Stimulated activated CD8-positive, alpha-beta memory T cell treated with anti-CD3 and anti-CD28 coated beads, Interleukin-15, amount 100 ng/mL, for 48 hours (primary cell): Measurements from ENCODE around the gene NFE2L2.
A peak's percentile ranks its signal among the peaks of the same experiment; 100 is the strongest.
"Not testable (repeated sequence)": the region's sequence is repeated elsewhere in the genome, so short reads cannot be mapped to it uniquely, and the experiment has no call there.

Experiments
- DNase-seq, 2 donors: peaks; one replicate each; pipeline ENCODE4 v3.0.0-alpha.2; 2020; ENCODE audit warnings: low read depth in 2 of 2

Gene NFE2L2

DNA sequence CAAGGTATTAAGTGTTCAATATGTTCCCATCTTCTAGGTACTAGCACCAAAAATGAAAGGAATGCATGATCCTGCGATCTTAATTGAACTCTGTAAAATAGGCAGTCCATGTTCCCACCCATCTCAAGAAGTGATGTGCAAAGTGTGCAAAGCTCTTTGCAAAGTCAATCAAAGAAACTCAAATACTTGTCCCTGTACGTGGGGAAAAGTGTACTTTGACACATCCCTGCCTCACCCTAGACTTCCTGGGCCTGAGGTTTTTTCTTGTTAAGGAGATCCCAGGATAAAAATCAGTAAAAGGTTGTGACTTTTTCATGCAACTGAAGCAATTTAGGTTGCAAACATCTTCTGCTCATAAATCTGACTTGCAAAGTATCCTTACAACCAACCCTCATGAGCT, 26.6 kb downstream of the NFE2L2 start:
- no peak for DNase-seq

DNA sequence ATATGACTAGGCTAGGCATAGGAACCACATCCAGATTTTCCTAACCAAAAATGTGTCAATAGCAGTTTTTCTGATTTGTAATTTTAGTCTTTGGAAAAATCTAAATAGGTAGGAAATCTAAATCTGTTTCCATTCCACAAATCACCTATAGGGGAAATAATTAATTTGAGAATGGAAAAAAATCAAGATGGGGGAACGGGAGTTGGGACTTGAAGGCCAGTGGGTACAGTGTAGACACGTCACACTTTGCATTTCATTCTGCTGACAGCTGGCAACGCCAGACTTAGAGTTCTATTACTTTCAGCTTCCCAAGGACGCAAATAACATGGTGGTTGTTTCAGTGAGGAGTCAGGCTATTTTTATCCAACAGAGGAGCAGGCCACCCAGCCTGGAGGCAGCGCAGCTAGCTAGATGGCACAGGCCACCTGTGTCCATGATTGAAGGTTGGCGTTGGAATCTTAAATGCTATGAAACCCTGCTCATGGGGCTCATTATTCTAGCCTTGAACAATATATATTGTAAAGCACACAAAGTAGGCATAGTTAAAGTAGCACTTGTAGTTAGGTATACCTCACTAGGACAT, 28.6 kb downstream of the NFE2L2 start:
- DNase-seq, result no peak

DNA sequence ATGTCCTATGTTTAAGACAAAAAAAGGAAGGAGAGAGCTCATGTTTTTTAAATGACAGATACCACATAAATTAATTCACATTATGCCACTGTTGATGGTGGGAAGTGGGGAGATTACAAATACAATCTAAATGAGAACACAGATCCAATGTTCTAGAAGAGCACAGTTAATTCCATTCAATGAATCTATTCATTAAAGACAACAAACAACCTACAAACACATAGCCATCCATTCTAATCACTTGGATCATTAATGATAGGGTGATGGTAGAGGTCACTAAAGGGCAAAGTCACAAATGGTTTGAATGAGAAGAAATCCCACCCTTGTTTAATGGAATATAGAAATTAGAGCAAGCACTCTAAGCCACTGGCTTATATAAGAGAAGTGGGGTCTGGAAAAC, 30.3 kb downstream of the NFE2L2 start:
- no peak for DNase-seq

DNA sequence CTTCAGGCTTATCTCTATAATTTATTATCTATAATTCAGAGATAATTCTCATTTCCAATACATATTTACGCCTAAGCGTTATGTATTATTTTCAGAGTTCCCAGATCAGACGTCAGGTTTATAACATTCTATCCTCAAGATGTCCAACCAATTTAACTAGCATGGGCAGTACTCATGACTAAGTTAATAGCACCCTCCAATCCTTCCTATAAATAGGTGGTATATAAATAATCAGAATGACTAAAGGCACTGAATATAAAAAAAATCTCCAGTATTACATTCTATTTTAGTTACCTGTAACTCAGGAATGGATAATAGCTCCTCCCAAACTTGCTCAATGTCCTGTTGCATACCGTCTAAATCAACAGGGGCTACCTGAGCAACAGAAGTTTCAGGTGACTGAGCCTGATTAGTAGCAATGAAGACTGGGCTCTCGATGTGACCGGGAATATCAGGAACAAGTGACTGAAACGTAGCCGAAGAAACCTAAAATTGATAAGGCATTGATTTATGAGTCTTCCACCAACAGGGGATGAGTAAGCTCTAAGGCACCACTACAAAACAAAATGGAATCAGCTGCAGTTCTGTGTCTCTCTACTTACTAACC, 32.3 kb downstream of the NFE2L2 start:
- no peak for DNase-seq

DNA sequence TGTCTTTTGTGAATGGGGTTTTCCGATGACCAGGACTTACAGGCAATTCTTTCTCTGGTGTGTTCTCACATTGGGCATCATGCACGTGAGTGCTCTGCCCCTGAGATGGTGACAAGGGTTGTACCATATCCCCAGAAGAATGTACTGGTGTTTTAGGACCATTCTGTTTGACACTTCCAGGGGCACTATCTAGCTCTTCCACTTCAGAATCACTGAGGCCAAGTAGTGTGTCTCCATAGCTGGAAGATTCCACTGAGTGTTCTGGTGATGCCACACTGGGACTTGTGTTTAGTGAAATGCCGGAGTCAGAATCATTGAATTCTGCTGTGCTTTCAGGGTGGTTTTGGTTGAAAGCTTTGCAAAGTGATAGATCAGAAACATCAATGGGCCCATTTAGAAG, 33.3 kb downstream of the NFE2L2 start:
- DNase-seq, result no peak

DNA sequence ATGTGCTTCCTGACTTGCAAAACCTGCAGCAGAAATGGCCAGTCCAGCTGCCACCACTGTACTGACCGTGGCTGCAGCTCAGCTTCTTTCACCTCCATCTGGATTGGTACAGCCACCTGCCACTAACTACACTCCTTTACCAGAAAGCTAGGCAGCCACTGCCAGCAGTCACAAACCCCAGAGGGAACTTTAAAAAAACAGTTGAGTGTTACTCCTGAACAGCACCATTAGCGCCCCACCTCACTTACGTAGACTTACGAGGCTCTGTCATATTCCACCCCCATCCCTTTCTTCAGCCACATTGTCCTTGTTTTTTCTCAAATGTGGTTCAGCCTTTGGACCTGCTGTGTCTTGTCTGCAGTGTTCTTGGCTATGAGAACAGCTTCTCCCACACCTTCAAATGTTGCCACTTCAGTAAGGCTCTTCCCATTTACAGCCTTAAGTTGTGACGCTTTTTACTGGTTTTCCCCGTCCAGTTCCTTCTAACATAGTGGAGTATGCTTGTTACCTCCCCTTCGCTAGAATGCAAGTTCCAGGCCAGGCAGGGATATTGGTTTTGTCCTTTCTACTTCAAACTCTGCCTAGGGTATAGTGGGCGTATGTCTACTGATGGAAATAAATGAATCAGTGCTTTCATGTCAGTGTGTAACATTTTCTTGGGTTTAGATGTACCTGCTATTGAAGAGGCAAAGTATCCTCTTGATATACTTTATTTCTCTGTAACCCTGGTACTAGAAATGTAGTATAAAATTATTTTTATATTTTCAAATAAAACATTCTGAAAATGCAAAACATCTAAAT, 34.9 kb downstream of the NFE2L2 start:
- DNase-seq, result no peak

DNA sequence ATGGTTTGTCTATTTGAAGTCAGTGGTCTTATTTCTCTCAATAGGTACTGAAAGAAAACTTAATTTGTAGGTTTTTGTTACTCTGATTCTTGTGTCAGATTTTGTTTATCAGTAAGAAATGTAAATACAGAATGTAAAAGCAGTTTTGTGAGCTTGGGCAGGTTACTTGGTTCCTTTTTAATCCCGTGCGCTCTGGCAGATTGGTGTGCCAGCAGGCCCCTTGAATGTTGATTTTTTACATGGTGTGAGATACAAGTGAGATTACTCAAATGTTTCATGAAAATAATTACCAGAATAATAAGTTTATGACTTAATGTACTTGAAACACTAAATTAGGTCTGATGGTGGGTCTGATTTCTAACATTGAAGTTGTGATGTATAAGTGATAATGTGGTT, 38.6 kb downstream of the NFE2L2 start:
- no peak for DNase-seq

DNA sequence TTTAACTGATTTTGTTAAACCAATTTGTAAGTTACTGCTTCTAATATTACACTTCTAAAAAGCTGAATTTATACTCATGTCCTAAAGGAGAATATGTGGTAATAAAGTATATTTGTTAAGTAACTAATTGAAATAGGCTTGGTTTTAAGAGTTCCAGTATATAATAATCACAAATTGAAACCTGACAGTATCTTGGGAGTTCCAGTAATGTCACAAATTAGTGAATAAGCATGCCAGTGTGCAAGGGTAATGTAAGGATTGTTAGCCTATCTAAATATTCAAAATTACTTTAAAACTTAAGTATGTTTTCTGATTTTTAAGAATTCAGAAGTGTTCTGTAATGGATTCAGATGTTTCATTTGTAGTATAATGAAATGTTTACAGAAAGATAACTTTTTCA, 41.1 kb downstream of the NFE2L2 start:
- not testable (repeated sequence) for DNase-seq

DNA sequence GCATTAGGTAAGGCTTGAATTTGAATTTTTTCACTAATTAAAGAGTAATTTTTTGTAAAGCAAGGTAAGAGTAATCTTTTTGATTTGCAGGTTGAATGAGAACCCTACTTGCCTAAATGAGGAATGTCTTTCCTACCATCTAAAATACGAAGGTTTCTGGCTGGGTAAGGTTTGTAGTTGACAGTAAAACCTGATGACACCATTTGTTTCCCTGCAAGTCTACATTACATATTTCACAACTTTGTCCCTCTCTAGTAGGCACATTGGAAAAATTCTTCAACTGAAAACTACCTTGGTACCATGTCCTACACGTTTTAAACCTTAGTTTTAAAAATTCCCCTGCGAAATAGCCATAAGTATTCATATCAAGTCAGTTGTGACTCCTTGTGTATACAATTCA, 42.6 kb downstream of the NFE2L2 start:
- no peak for DNase-seq

DNA sequence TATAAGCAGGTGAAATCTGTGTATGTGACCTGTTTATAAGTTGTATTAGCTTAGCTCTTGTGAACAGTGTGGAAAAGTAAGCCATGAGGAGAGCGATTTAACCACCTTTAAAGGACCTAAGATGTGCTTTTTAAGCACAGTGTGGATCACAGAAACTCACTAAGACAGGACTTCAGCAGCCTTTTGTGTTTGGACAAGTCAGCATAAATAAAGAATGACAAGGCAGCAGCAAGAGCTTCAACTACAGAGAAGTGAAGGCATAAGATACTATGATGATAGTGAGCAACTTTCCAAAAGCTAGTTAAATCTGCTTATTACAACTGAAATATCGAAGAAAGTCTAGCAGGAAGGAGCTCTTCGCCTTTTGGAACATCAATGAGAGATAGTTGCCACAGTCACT, 43.0 kb downstream of the NFE2L2 start:
- DNase-seq, result no peak

DNA sequence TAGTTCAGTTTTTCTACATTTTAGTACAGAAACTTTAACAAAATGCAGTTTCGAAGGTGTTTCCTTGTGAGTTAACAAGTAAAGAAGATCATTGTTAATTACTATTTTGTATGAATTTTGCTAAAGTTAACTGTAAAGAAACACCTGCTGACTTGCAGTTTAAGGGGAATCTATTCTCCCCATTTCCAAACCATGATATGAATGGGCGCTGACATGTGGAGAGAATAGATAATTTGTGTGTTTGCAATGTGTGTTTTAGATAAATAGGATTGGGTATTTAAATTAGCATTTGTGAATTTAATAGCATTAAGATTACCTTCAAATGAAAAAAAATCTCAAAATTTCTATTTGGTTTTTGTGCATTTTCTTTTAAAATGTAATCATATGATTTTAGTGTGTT, 44.7 kb downstream of the NFE2L2 start:
- not testable (repeated sequence) for DNase-seq

DNA sequence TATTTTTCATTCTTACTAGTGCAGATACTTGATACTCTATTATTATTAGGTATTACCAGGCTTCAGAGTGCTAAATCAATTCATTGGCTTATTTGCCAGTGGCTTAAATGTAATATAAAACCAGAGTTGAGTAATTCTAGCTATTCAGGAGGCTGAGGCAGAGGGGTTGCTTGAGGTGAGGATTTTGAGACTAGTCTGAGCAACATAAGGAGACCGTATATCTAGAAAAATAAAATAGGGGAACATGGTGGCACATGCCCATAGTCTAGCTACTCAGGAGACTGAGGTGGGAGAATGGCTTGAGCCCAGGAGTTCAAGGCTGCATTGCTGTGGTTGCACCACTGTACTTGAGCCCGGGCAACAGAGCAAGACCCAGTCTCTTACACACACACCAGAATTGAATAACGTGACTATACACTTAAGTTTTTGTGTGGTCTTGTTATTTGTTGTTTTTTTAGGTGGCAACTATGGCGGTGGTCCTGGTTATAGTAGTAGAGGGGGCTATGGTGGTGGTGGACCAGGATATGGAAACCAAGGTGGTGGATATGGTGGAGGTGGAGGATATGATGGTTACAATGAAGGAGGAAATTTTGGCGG, 47.2 kb downstream of the NFE2L2 start:
- DNase-seq, result no peak

DNA sequence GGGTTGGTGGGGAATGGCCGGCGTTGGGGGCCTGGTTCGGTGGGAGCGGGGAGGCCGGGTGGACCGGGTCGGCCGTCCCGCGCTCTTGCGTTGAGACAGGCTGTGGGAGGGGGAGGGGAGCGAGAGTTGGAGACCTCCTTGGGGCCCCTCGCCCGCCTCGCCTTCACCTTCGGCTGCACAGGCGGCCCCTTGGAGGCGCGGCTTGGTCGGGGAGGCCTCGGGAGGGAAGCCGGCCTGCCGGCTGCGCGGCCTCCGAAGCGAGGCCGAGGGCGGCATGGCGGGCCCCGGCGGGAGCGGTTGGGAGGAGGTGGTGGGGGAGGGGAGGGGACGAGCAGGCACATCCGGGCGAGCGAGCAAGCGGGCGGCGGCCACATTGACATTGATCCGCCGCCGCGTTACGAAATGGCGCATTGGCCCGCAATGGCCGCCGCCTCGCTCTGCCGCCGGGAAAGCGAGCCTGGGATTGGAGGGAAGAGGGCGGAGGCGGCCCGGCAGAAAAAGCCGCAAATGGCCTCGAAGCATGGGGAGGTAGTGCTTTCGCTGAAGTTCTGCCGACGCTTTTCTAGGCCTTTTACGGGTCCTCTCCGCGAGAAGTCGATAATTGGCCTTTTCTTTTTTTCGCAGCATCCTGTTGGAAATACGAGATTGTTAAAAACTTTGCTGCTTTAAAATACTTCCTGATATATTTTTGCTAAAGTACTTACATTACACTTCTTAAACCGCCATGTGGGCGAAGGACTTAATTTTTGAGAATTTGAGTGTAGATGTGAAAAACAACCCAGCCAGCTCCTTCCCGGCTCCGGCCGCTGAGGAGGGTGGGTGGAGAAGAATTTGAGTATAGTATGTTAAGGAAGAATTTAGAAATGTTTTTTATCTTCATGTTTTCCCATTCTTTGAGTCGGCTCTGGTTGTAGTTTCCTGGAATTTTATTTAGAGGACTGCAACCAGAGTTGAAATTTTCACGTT, 51.4 kb downstream of the NFE2L2 start:
- peak; percentile 86 to 89 for DNase-seq

DNA sequence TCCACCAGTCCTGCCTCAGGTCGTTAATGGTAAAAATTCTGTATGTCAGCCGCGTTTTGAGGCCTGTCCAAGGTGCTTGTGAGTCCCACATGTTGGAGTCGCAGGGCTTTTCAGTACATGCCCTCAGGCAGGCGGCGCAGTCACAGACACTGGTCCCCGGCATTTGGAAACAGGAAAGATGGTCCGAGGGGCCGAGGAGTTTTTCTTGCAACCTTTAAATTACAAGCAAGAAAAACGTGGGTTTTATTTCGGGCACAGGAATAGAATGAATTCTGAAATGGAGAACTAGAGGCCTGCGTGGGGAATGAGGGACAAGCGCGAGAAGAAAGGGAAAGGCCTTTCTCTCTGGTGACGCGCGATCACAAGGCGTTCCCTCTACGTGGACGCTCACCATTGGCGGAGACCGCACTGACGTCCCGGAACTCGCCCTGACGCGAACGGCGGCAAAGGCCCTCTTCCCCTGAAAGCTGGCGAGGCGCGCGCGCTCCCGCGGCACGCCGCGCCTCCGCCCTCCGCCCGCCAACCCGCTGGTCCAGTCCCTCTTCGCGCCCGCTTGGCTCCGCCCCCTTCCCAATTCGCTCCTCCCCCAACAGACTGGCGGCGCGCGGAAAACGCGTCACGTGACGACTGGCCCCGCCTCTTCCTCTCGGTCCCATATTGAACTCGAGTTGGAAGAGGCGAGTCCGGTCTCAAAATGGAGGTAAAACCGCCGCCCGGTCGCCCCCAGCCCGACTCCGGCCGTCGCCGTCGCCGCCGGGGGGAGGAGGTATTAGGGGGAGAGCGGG, 52.2 kb downstream of the NFE2L2 start, which contains the start of gene HNRNPA3:
Gene HNRNPA3 (plus strand): TSS at position 689 of the 785 bp plus-strand sequence. CDS start 6 bp downstream, at position 695.
- peak; percentile 97 to 100 for DNase-seq

DNA sequence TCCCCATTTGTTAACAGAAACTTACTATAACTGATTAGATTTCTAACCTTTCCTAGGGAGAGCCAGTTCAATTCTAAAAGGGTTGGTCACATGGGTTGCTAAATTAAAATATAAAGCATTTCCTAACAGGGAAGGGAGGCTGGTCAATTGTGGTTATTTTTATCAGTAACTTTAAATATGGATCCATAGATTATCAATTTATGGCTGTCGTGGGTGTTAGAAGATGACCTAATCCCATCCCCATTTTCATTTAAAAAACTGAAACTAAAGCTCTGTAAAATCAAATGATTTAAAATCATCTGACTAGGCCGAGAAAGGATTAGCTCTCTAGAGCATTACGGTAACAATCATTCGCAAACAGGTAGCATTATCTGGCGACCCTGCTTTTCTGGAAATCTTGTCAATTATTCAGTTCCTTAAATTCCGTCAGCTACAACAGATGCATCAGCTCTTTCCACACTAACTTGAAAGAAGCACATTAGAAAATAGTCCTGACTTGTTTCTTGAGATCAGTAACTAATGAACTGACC, 52.9 kb downstream of the NFE2L2 start:
- DNase-seq, result no peak

DNA sequence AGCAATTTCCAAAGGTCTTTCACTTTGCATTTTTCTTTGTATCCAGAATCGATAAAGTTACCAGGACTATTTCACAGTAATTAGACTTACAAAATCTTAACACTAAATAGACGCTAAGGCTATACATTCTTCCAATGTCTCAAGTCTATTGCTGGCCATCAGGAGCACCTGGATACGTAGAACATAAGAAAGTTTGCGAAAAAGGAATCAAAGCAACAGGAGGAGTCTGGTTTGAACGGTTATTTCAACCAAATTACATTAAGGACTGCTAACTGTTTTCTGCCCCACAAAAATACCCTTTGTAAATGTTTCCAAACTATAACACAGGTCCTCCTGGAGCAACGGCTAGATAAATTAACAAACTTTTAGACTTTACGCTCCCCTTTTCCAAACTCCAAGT, 53.4 kb downstream of the NFE2L2 start:
- DNase-seq, result no peak

DNA sequence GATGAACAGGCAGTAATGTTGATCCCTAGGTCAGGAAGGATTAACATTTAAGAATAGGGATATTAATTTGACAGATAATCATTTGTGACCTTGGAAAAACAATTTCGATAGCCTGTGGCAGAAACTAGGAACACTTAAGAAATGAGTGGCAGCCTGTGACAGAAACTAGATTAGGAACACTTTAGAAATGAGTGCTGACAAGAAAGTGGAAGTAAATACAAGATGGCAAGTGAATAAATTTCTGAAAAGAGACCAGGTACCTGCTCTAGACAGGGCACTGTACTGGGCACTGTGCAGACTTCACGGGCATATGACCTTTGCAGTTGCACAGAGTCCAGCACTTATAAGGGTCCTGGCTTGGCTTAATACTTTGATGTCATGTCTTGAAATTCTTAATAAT, 57.4 kb downstream of the NFE2L2 start:
- no peak for DNase-seq

DNA sequence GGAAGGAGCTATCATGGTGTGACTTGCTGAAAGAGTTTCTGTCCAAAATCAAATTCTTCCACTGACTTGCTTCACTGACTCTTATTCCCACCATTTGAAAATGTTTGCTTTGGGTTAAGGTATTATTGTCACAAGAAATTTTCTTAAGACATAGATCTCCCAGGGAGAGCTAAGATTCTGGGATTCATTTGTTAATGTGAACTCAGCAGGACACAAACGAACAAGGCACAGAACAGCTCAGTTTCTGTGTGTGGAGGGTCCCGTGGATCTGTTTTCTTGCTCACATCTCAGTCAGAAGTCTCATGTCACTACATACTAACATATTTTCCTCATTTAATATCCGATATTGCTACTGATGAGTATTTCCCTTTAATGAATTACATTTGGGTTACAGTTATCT, 60.1 kb downstream of the NFE2L2 start:
- DNase-seq, result no peak

DNA sequence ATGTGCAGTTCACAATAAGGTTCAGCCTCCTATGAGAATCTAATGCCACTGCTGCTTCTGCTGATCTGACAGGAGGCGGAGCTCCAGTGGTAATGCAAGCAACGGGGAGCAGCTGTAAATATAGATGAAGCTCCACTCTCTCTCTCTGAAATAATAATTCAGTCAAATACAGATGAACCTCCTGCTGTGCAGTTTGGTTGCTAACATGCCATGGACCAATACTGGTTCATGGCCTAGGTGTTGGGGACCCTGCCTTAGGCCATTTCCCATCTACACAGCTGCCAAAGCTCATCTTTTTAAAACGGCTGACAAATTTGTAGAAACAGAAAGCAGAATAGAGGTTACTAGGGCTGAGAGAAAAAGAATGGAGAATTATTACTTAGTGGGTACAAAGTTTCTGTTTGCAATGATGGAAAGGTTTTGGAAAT, 62.6 kb downstream of the NFE2L2 start:
- DNase-seq, result no peak

DNA sequence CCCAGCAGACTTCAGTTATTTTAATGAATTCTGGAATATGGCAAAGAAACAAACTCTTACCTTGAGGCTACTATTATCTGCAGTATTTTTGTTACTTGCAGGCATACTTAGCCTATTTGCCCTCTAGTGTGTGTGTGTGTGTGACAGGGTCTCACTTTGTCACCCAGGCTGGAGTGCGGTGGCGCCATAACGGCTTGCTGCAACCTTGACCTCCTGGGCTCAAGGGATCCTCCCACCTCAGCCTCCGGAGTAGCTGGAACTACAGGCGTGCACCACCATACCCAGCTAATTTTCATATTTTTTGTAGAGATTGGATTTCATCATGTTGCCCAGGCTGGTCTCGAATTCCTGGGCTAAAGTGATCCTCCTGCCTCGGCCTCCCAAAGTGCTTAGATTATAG, 64.1 kb downstream of the NFE2L2 start:
- DNase-seq, result not testable (repeated sequence)
